IMR-90 (cell line): ENCODE measurements around the gene GNAS. TPM values are rescaled to one million over a fixed set of nuclear protein-coding genes. Genes with fewer than 3 reads are reported as not detected.

Source experiments
- ATAC-seq: fragments of 200-7000 bp; cut with Tn5 transposase; 2 replicates; pipeline ENCODE4 v1.9.1; 2020; ENCODE audit warnings: low read depth, mild to moderate bottlenecking, moderate library complexity
- BruUV-seq: library from RNA; stranded (reverse); fragments of 400-500 nt; replicated peaks from 2 replicates; lab custom pipeline; 2021; lab: Mats Ljungman, UMichigan
- CTCF ChIA-PET: fragments of 300-600 bp; formaldehyde crosslinking; extraction: SDS; loops from one replicate; lab custom pipeline; 2021; ENCODE audit warnings: antibody characterized with exemption; lab: Yijun Ruan, JAX
- POLR2A ChIA-PET: fragments of 300-600 bp; sonication (Branson Sonifier 250); formaldehyde crosslinking; loops from one replicate; lab custom pipeline; 2022; ENCODE audit warnings: antibody characterized with exemption; ENCODE audit not compliant: unreplicated experiment; lab: Charles Lee
- DNase-seq: peaks from one replicate; pipeline ENCODE4 v3.0.0; 2013
- H2AFZ ChIP-seq: replicated peaks from 2 replicates; pipeline ENCODE3; 2013; ENCODE audit warnings: low read length, mild to moderate bottlenecking; ENCODE audit not compliant: poor library complexity
- H2AK5ac ChIP-seq: 2 replicates; pipeline ENCODE4 v1.6.1; 2013; ENCODE audit warnings: low read depth, low read length, inconsistent platforms
- H2AK9ac ChIP-seq: replicated peaks from 2 replicates; pipeline ENCODE3; 2013; ENCODE audit warnings: mild to moderate bottlenecking, low read depth, low read length, moderate library complexity; ENCODE audit not compliant: poor library complexity
- H2BK120ac ChIP-seq: 2 replicates; pipeline ENCODE4 v1.6.1; 2013; ENCODE audit warnings: low read depth, low read length, inconsistent platforms
- H2BK15ac ChIP-seq: 3 replicates; pipeline ENCODE4 v1.6.1; 2013; ENCODE audit warnings: low read depth, low read length, inconsistent platforms
- H2BK20ac ChIP-seq: 2 replicates; pipeline ENCODE4 v1.6.1; 2013; ENCODE audit warnings: low read depth, mild to moderate bottlenecking, inconsistent platforms, low read length, moderate library complexity
- H2BK5ac ChIP-seq: 2 replicates; pipeline ENCODE4 v1.6.1; 2013; ENCODE audit warnings: mild to moderate bottlenecking, low read depth, low read length, inconsistent platforms; ENCODE audit not compliant: poor library complexity, severe bottlenecking
- H3K14ac ChIP-seq: replicated peaks from 2 replicates; pipeline ENCODE4 v1.6.1; 2013; ENCODE audit warnings: low read depth, low read length, inconsistent platforms
- H3K18ac ChIP-seq: 2 replicates; pipeline ENCODE4 v1.6.1; 2013; ENCODE audit warnings: low read depth, low read length, control low read depth
- H3K23ac ChIP-seq: 2 replicates; pipeline ENCODE4 v1.6.1; 2013; ENCODE audit warnings: low read depth, low read length, inconsistent platforms
- H3K27ac ChIP-seq: 2 replicates; pipeline ENCODE4 v1.5.1; 2013; ENCODE audit warnings: mild to moderate bottlenecking, control low read depth, low read length; ENCODE audit not compliant: insufficient read depth
- H3K27me3 ChIP-seq: 2 replicates; pipeline ENCODE4 v1.6.1; 2013; ENCODE audit warnings: low read length; ENCODE audit not compliant: control insufficient read depth, insufficient read depth
- H3K36me3 ChIP-seq: 2 replicates; pipeline ENCODE4 v1.6.1; 2013; ENCODE audit warnings: low read length, mixed read lengths; ENCODE audit not compliant: control insufficient read depth, insufficient read depth
- H3K4ac ChIP-seq: 2 replicates; pipeline ENCODE4 v1.6.1; 2013; ENCODE audit warnings: low read depth, low read length, inconsistent platforms
- H3K4me1 ChIP-seq: 2 replicates; pipeline ENCODE4 v1.6.1; 2013; ENCODE audit warnings: low read length, mixed read lengths; ENCODE audit not compliant: control insufficient read depth, insufficient read depth
- H3K4me2 ChIP-seq: 2 replicates; pipeline ENCODE4 v1.6.1; 2013; ENCODE audit warnings: low read depth, mild to moderate bottlenecking, control low read depth, low read length, moderate library complexity
- H3K4me3 ChIP-seq: 2 replicates; pipeline ENCODE4 v1.5.1; 2013; ENCODE audit warnings: low read depth, mild to moderate bottlenecking, control low read depth, low read length, moderate library complexity; ENCODE audit not compliant: insufficient read depth
- H3K56ac ChIP-seq: 2 replicates; pipeline ENCODE4 v1.6.1; 2013; ENCODE audit warnings: low read length, inconsistent platforms; ENCODE audit not compliant: insufficient read depth; ENCODE audit errors: extremely low read depth
- H3K79me1 ChIP-seq, 2 experiments: 2 replicates each; pipeline ENCODE4 v1.6.1; 2013; ENCODE audit warnings: low read length in 2 of 2, inconsistent platforms in 1 of 2, low read depth in 1 of 2
- H3K9ac ChIP-seq: 2 replicates; pipeline ENCODE4 v1.6.1; 2013; ENCODE audit warnings: low read depth, low read length, control low read depth
- H3K9me1 ChIP-seq: 2 replicates; pipeline ENCODE4 v1.6.1; 2013; ENCODE audit warnings: low read length, inconsistent platforms; ENCODE audit not compliant: insufficient read depth
- H3K9me3 ChIP-seq: 2 replicates; pipeline ENCODE4 v1.6.1; 2013; ENCODE audit warnings: low read length; ENCODE audit not compliant: control insufficient read depth, insufficient read depth
- H4K20me1 ChIP-seq: 2 replicates; pipeline ENCODE4 v1.6.1; 2013; ENCODE audit warnings: low read length, inconsistent platforms; ENCODE audit not compliant: insufficient read depth
- H4K5ac ChIP-seq: 2 replicates; pipeline ENCODE4 v1.6.1; 2013; ENCODE audit warnings: mild to moderate bottlenecking, low read depth, low read length, control low read depth
- H4K8ac ChIP-seq, 2 experiments: 2 replicates each; pipeline ENCODE4 v1.6.1; 2013; ENCODE audit warnings: low read depth in 2 of 2, low read length in 2 of 2, control low read depth in 1 of 2, inconsistent platforms in 1 of 2
- H4K91ac ChIP-seq: 2 replicates; pipeline ENCODE4 v1.6.1; 2013; ENCODE audit warnings: low read depth, low read length, inconsistent platforms; ENCODE audit not compliant: insufficient read depth
- BHLHE40 ChIP-seq: fragments of 150-350 bp; IDR thresholded peaks from 2 replicates; pipeline ENCODE4 v1.6.1; 2016; ENCODE audit warnings: mild to moderate bottlenecking, low read depth, low read length
- CHD1 ChIP-seq: IDR thresholded peaks from 2 replicates; pipeline ENCODE4 v1.6.1; 2012; ENCODE audit warnings: low read depth, low read length, improper control_type of control experiment
- ELK1 ChIP-seq: fragments of 150-350 bp; IDR thresholded peaks from 2 replicates; pipeline ENCODE4 v1.6.1; 2016; ENCODE audit warnings: low read depth, mild to moderate bottlenecking, low read length, moderate library complexity, borderline replicate concordance
- FOS ChIP-seq: fragments of 150-350 bp; IDR thresholded peaks from 2 replicates; pipeline ENCODE4 v1.6.1; 2016; ENCODE audit warnings: low read depth, low read length
- MAFK ChIP-seq: IDR thresholded peaks from 2 replicates; pipeline ENCODE4 v1.6.1; 2012; ENCODE audit warnings: low read depth, low read length, improper control_type of control experiment
- MAZ ChIP-seq: IDR thresholded peaks from 2 replicates; pipeline ENCODE4 v1.6.1; 2012; ENCODE audit warnings: low read depth, mild to moderate bottlenecking, low read length, improper control_type of control experiment, moderate library complexity, borderline replicate concordance
- POLR2A ChIP-seq: IDR thresholded peaks from 2 replicates; pipeline ENCODE4 v1.6.1; 2012; ENCODE audit warnings: mild to moderate bottlenecking, low read depth, low read length
- RCOR1 ChIP-seq: IDR thresholded peaks from 2 replicates; pipeline ENCODE4 v1.6.1; 2012; ENCODE audit warnings: mild to moderate bottlenecking, low read length, improper control_type of control experiment; ENCODE audit not compliant: insufficient replicate concordance
- RFX5 ChIP-seq: IDR thresholded peaks from 2 replicates; pipeline ENCODE4 v1.8.0; 2012; ENCODE audit warnings: low read depth, mild to moderate bottlenecking, low read length, moderate library complexity
- SMC3 ChIP-seq: fragments of 150-350 bp; IDR thresholded peaks from 2 replicates; pipeline ENCODE4 v1.6.1; 2016; ENCODE audit warnings: low read depth, mild to moderate bottlenecking, antibody characterized with exemption, low read length, moderate library complexity
- WGBS, 2 experiments: methylation state at CpG; one replicate each; pipeline versions ENCODE4 v1.1.5 to v1.1.7; 2013; ENCODE audit warnings: missing lambda C conversion rate in 2 of 2; ENCODE audit not compliant: insufficient read length in 1 of 2; ENCODE audit errors: extremely low coverage in 2 of 2; 5-methylcytosine and 5-hydroxymethylcytosine counted together
- dilution Hi-C: fragments of 300-500 bp; cut with HindIII; formaldehyde crosslinking; loops from one replicate; pipeline ENCODE4 v1.14.3; 2018; ENCODE audit warnings: low sequenced_read_pairs; ENCODE audit not compliant: unreplicated experiment
- in situ Hi-C: fragments of 300-500 bp; cut with MboI; formaldehyde crosslinking; loops from 3 replicates; pipeline ENCODE4 v1.14.3; 2019; ENCODE audit warnings: low sequenced_read_pairs, inconsistent platforms, mixed read lengths
- intact Hi-C: fragments of 100-400 bp; cut with micrococcal nuclease; formaldehyde crosslinking; loops from 2 replicates; pipeline ENCODE4 v1.10.0; 2022
- polyA plus RNA-seq, 3 experiments: library from polyadenylated mRNA; depleted of rRNA; stranded (reverse); fragments of >200 nt; gene quantifications; 2 replicates each; pipeline ENCODE4 v1.2.3, GENCODE V29; 2012; ENCODE audit warnings: low replicate concordance in 1 of 3
- total RNA-seq: library from RNA; depleted of rRNA; stranded (reverse); fragments of >200 nt; gene quantifications from 2 replicates; pipeline ENCODE4 v1.2.3, GENCODE V29; 2012

Gene GNAS
- total and polyA plus RNA-seq, 2 of the 4 experiments (the other 2 are of a cell fraction) = 397 to 1,356 TPM

GRCh38 chr20:58870293-58871014 is 17.9 kb downstream of the GNAS start (continued):
- TF ChIP-seq MAZ = 0 out of 2 replicates have a peak, but pooled peaks have one; percentile 16

- no peak overlapping the region for H2AK5ac ChIP-seq
- H2BK15ac ChIP-seq = no peak overlapping the region
- H3K36me3 ChIP-seq = no peaks in the 10 kb centered on the region
- CTCF ChIA-PET = interaction anchor here (0.7 kb wide), 1 partner anchor 328 kb away, joined by 4 read pairs; no protein-coding TSS in a partner anchor
- DNase-seq (no peak), ATAC-seq (no peak)
- TF ChIP-seq ELK1 (no peak), RFX5 (no peak), CHD1 (no peak), MAFK (no peak), FOS (no peak), BHLHE40 (no peak), MAZ (no peak), RCOR1 (no peak), POLR2A (no peak), SMC3 (no peak)
- no peak overlapping the region for H3K9ac ChIP-seq
- H3K27me3 ChIP-seq = peaks cover 13% of the 10 kb centered on the region
- in situ Hi-C loops (loop anchor here (5.0 kb wide), 1 partner anchor 356 kb away; no protein-coding TSS in a partner anchor), intact Hi-C loops (loop anchor here (5.0 kb wide), 3 partner anchors 161 to 531 kb away; partner anchors contain the start of gene ATP5F1E), dilution Hi-C loops (no loop called here)
- H3K18ac ChIP-seq = no peak overlapping the region
- H2BK120ac ChIP-seq = no peak overlapping the region
- no peaks in the 10 kb centered on the region for H3K79me1 ChIP-seq
- no peak overlapping the region for H3K4me3 ChIP-seq
- no TSS peak for BruUV-seq
- H3K27ac ChIP-seq = no peak overlapping the region
- H2BK20ac ChIP-seq = no peak overlapping the region
- H3K4me2 ChIP-seq = no peak overlapping the region
- H3K14ac ChIP-seq = no peak overlapping the region
- H3K9me3 ChIP-seq = no peaks in the 10 kb centered on the region
- no CpG with 5 or more reads among the region's 8 CpGs for WGBS, 2 experiments
- POLR2A ChIA-PET = no interaction called here
- no peak overlapping the region for H3K4ac ChIP-seq
- no peaks in the 10 kb centered on the region for H4K20me1 ChIP-seq
- peaks cover 3% of the 10 kb centered on the region; the same call in 1 of the 2 replicates for H3K9me1 ChIP-seq
- no peak overlapping the region for H2AK9ac ChIP-seq
- no peak overlapping the region for H3K56ac ChIP-seq
- peaks cover under 1% of the 10 kb centered on the region; the same call in 1 of the 2 replicates for H3K4me1 ChIP-seq
- no peak overlapping the region for H4K5ac ChIP-seq
- H2AFZ ChIP-seq = no peak overlapping the region
- no peak overlapping the region for H2BK5ac ChIP-seq
- no peak overlapping the region for H3K23ac ChIP-seq
- no peak overlapping the region for H4K8ac ChIP-seq
- H4K91ac ChIP-seq = no peak overlapping the region
These were observed 19.1 kb downstream of the GNAS start for GRCh38 chr20:58871533-58872102.
